ENCODE measurements around the gene NTSR1. TPM values are rescaled to one million over a fixed set of nuclear protein-coding genes. Genes with fewer than 3 reads are reported as not detected.

NTSR1 gene
- total and polyA plus RNA-seq, 2 donors: 0.05 to 0.34 TPM

- Histone ChIP-seq H3K27ac (ENCODE audit: low read depth) (no peak overlapping the region), H3K36me3 (ENCODE audit: insufficient read depth) (no peaks in the 10 kb centered on the region), H3K4me1 (ENCODE audit: insufficient read depth) (no peaks in the 10 kb centered on the region), H3K4me3 (ENCODE audit: low read depth, low read length) (no peak overlapping the region)
- DNase-seq (ENCODE audit: extremely low spot score): no peak
- 83% methylated on average over 6 of the region's 6 CpGs for WGBS
Measured at GRCh38 chr20:62742550-62742949, 33.9 kb downstream of the NTSR1 start.

- no peak for DNase-seq (ENCODE audit: extremely low spot score)
- Histone ChIP-seq H3K36me3 (ENCODE audit: insufficient read depth) (no peaks in the 10 kb centered on the region), H3K27ac (ENCODE audit: low read depth) (no peak overlapping the region), H3K4me3 (ENCODE audit: low read depth, low read length) (no peak overlapping the region), H3K4me1 (ENCODE audit: insufficient read depth) (no peaks in the 10 kb centered on the region)
- 86% methylated on average over 21 of the region's 21 CpGs for WGBS
Measured at GRCh38 chr20:62742979-62743776, 34.5 kb downstream of the NTSR1 start.

GRCh38 chr20:62743777-62744317 is 35.2 kb downstream of the NTSR1 start:
- H3K4me1 ChIP-seq (ENCODE audit: insufficient read depth): no peaks in the 10 kb centered on the region
- H3K36me3 ChIP-seq (ENCODE audit: insufficient read depth): no peaks in the 10 kb centered on the region
- WGBS: 90% methylated on average over 20 of the region's 20 CpGs
- H3K27ac ChIP-seq (ENCODE audit: low read depth): no peak overlapping the region
- DNase-seq (ENCODE audit: extremely low spot score): no peak
- no peak overlapping the region for H3K4me3 ChIP-seq (ENCODE audit: low read depth, low read length)

- no peaks in the 10 kb centered on the region for H3K4me1 ChIP-seq (ENCODE audit: insufficient read depth)
- no peak overlapping the region for H3K4me3 ChIP-seq (ENCODE audit: low read depth, low read length)
- WGBS: 77% methylated on average over 6 of the region's 6 CpGs
- H3K36me3 ChIP-seq (ENCODE audit: insufficient read depth): no peaks in the 10 kb centered on the region
- H3K27ac ChIP-seq (ENCODE audit: low read depth): no peak overlapping the region
- DNase-seq (ENCODE audit: extremely low spot score): no peak
Measured at GRCh38 chr20:62744741-62745191, 36.1 kb downstream of the NTSR1 start.

GRCh38 chr20:62745279-62745951 is 36.8 kb downstream of the NTSR1 start:
- no peaks in the 10 kb centered on the region for H3K36me3 ChIP-seq (ENCODE audit: insufficient read depth)
- H3K27ac ChIP-seq (ENCODE audit: low read depth): no peak overlapping the region
- H3K4me3 ChIP-seq (ENCODE audit: low read depth, low read length): no peak overlapping the region
- no peak for DNase-seq (ENCODE audit: extremely low spot score)
- no peaks in the 10 kb centered on the region for H3K4me1 ChIP-seq (ENCODE audit: insufficient read depth)
- 78% methylated on average over 11 of the region's 11 CpGs for WGBS

GRCh38 chr20:62745952-62746288 is 37.3 kb downstream of the NTSR1 start:
- no peak overlapping the region for H3K27ac ChIP-seq (ENCODE audit: low read depth)
- no peaks in the 10 kb centered on the region for H3K4me1 ChIP-seq (ENCODE audit: insufficient read depth)
- DNase-seq (ENCODE audit: extremely low spot score): no peak
- 82% methylated on average over 9 of the region's 9 CpGs for WGBS
- H3K36me3 ChIP-seq (ENCODE audit: insufficient read depth): no peaks in the 10 kb centered on the region
- no peak overlapping the region for H3K4me3 ChIP-seq (ENCODE audit: low read depth, low read length)

- Histone ChIP-seq H3K4me1 (ENCODE audit: insufficient read depth) (no peaks in the 10 kb centered on the region), H3K27ac (ENCODE audit: low read depth) (no peak overlapping the region)
Measured at GRCh38 chr20:62748311-62748710, 39.7 kb downstream of the NTSR1 start.

GRCh38 chr20:62749851-62750445 is 41.3 kb downstream of the NTSR1 start:
- H3K4me3 ChIP-seq (ENCODE audit: low read depth, low read length): no peak overlapping the region
- no peak for DNase-seq (ENCODE audit: extremely low spot score)
- H3K4me1 ChIP-seq (ENCODE audit: insufficient read depth): no peaks in the 10 kb centered on the region
- H3K36me3 ChIP-seq (ENCODE audit: insufficient read depth): no peaks in the 10 kb centered on the region
- H3K27ac ChIP-seq (ENCODE audit: low read depth): no peak overlapping the region
- WGBS: 78% methylated on average over 27 of the region's 27 CpGs

More at GRCh38 chr20:62748311-62748710, 39.7 kb downstream of the NTSR1 start:
- Histone ChIP-seq H3K36me3 (ENCODE audit: insufficient read depth) (no peaks in the 10 kb centered on the region), H3K4me3 (ENCODE audit: low read depth, low read length) (no peak overlapping the region)
- WGBS: 72% methylated on average over 2 of the region's 2 CpGs
- DNase-seq (ENCODE audit: extremely low spot score): no peak

GRCh38 chr20:62751551-62752150 is 43.0 kb downstream of the NTSR1 start:
- 72% methylated on average over 14 of the region's 14 CpGs for WGBS

GRCh38 chr20:62752181-62752670 is 43.6 kb downstream of the NTSR1 start:
- 10% methylated on average over 22 of the region's 22 CpGs for WGBS
- no peak overlapping the region for H3K4me3 ChIP-seq (ENCODE audit: low read depth, low read length)
- no peak overlapping the region for H3K27ac ChIP-seq (ENCODE audit: low read depth)
- DNase-seq (ENCODE audit: extremely low spot score): no peak
- H3K36me3 ChIP-seq (ENCODE audit: insufficient read depth): no peaks in the 10 kb centered on the region
- H3K4me1 ChIP-seq (ENCODE audit: insufficient read depth): no peaks in the 10 kb centered on the region

More at GRCh38 chr20:62751551-62752150, 43.0 kb downstream of the NTSR1 start:
- H3K4me3 ChIP-seq (ENCODE audit: low read depth, low read length): no peak overlapping the region
- H3K36me3 ChIP-seq (ENCODE audit: insufficient read depth): no peaks in the 10 kb centered on the region
- no peak for DNase-seq (ENCODE audit: extremely low spot score)
- no peak overlapping the region for H3K27ac ChIP-seq (ENCODE audit: low read depth)
- no peaks in the 10 kb centered on the region for H3K4me1 ChIP-seq (ENCODE audit: insufficient read depth)

GRCh38 chr20:62752671-62753501 is 44.2 kb downstream of the NTSR1 start:
- H3K36me3 ChIP-seq (ENCODE audit: insufficient read depth): no peaks in the 10 kb centered on the region
- WGBS: 64% methylated on average over 29 of the region's 29 CpGs
- DNase-seq (ENCODE audit: extremely low spot score): no peak
- H3K4me1 ChIP-seq (ENCODE audit: insufficient read depth): no peaks in the 10 kb centered on the region
- no peak overlapping the region for H3K27ac ChIP-seq (ENCODE audit: low read depth)
- H3K4me3 ChIP-seq (ENCODE audit: low read depth, low read length): no peak overlapping the region

GRCh38 chr20:62753626-62754025 is 45.0 kb downstream of the NTSR1 start:
- Histone ChIP-seq H3K4me1 (ENCODE audit: insufficient read depth) (no peaks in the 10 kb centered on the region), H3K27ac (ENCODE audit: low read depth) (no peak overlapping the region), H3K4me3 (ENCODE audit: low read depth, low read length) (no peak overlapping the region), H3K36me3 (ENCODE audit: insufficient read depth) (no peaks in the 10 kb centered on the region)
- no peak for DNase-seq (ENCODE audit: extremely low spot score)
- 96% methylated on average over 11 of the region's 11 CpGs for WGBS
